ENCODE measurements around the gene CRELD2.

CRELD2 gene, protein sequence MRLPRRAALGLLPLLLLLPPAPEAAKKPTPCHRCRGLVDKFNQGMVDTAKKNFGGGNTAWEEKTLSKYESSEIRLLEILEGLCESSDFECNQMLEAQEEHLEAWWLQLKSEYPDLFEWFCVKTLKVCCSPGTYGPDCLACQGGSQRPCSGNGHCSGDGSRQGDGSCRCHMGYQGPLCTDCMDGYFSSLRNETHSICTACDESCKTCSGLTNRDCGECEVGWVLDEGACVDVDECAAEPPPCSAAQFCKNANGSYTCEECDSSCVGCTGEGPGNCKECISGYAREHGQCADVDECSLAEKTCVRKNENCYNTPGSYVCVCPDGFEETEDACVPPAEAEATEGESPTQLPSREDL

DNA sequence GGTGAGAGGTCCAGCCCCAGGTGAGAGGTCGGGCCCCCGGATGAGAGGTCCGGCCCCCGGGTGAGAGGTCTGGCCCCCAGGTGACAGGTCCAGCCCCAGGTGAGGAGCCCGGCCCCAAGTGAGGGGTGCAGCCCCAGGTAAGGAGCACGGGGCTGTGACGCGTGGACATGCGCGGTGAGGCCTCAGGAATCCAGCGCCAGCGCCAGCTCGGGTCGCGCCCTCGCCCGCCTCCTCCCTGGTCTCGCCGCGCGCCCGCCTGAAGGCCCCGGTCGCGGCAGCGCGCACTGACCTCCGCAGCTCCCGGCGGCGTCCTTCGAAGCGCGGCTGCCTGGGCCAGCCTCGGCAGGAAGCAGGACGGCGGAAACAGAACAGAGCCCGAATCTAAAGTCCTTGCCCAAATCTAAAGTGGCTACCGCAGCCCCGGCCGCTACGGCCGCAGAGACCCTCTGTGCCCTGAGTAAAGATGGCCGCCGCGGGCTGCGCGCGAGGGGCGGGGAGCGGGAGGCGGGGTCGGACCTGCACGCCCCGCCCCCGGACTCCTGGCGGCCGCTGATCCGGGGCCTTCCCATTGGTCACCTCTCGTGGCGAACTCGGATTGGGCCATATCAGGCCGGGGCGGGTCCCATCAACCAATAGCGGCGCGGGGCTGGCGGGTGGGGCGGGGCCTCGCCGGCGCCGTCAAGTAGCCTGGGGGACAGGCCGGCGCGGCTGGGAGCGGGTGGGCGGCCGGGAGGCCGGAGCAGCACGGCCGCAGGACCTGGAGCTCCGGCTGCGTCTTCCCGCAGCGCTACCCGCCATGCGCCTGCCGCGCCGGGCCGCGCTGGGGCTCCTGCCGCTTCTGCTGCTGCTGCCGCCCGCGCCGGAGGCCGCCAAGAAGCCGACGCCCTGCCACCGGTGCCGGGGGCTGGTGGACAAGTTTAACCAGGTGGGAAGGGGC lies at the start of gene CRELD2, which contains the start of gene ALG12:
Gene CRELD2 (plus strand): TSS at position 661 of the 937 bp plus-strand sequence. CDS start 136 bp downstream, at position 797.
Gene ALG12 (minus strand): TSS at position 465 of the 937 bp plus-strand sequence. CDS start 4,673 bp downstream, outside the sequence.
- DNase-seq (ENCODE audit: low read depth in 2 of 2): peak; percentile 96 to 97

DNA sequence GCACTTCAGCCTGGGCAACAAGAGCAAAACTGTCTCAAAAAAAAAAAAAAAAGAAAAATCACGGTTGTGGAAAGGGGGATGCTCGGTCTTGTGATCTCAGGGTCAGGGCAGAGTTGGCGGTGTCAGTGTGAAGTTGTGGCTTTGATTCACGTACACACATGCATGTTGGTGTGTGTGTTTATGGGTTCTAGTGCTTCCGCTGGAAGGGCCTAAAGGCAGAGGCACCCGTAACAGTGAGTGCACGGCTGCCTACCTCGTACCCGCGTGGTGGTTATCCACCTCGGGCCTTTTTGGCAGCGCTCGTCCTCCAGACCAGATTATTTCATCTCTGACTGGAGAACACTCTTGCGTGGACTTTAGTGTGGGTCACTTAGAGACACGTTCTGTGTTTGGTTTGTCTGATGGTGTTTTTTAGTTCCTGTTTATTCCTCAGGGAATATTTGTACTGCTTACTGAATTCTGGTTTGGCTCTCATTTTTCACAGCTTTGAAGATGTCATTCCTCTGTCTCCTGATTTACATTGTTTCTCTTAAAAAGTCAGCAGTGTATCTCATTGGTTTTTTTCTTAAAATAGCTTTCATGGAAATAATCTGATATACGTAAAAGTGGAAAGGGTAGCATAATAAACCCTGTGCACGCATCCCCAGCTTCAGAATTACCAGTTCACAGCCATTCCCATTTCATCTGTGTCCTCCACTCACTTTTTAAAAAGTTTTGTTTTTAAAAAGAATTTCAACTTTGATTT lies 49.2 kb upstream of the CRELD2 start:
- DNase-seq (ENCODE audit: low read depth in 2 of 2): no peak

DNA sequence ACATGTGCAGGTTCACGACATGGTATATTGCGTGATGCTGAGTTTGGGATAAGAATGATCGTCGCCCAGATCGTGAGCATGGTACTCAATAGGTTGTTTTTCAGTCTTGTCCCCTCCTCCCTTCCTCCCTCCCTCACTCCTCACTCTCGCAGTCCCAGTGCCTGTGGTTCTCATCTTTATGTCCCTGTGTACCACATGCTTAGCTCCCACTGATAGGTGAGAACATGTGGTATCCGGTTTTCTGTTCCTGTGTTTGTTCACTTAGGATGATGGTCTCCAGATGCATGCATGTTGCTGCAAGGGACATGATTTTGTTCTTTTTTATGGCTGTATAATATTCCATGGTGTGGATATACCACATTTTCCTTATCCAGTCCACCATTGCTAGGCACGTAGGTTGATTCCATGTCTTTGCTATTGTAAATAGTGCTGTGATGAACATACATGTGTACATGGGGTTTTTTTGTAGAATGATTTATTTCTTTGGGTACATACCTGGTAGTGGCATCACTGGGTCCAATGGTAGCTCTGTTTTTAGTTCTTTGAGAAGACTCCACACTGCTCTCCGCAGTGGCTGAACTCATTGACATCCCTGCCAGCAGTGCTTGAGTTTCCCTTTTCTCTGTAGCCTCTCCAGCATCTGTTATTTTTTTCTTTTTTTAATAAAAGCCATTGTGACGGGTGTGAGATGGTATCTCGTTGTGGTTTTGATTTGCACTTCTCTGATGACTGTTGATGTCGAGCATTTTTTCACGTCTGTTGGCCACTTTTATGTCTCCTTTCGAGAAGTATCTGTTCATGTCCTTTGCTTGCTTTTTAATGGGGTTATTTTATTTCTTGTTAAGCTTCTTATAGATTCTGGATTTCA lies 48.4 kb upstream of the CRELD2 start:
- DNase-seq (ENCODE audit: low read depth in 2 of 2): no peak

DNA sequence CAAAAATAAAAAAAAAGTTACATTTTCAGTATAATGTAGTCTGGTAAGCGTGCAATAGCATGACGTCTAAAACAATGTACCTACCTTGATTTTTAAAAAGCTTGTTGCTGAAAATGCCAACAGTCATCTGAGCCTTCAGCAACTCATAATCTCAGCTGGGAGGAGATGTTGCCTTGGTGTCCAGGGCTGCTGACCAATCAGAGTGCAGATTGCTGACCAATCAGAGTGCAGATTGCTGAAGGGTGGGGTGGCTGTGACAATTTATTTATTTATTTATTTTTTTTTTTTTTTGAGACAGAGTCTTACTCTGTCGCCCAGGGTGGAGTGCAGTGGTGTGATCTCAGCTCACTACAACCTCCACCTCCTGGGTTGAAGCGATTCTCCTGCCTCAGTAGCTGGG lies 47.0 kb upstream of the CRELD2 start:
- no peak for DNase-seq (ENCODE audit: low read depth in 2 of 2)

DNA sequence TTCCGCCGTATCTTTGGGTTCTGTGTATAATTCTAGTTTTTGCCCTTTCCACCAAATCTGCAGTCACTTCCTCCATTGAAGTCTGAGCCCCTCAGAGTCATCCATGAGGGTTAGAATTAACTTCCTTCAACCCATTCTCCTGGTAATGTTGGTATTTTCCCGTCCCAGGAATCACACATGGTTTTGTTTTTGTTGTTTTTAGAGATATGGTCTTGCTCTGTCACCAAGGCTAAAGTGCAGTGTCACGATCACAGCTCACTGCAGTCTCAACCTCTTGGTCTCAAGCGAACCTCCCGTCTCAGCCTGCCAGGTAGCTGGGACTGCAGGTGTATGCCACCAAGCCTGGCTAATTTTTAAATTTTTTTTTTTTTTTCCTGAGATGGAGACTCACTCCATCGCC lies 46.1 kb upstream of the CRELD2 start:
- DNase-seq (ENCODE audit: low read depth in 2 of 2): no peak

DNA sequence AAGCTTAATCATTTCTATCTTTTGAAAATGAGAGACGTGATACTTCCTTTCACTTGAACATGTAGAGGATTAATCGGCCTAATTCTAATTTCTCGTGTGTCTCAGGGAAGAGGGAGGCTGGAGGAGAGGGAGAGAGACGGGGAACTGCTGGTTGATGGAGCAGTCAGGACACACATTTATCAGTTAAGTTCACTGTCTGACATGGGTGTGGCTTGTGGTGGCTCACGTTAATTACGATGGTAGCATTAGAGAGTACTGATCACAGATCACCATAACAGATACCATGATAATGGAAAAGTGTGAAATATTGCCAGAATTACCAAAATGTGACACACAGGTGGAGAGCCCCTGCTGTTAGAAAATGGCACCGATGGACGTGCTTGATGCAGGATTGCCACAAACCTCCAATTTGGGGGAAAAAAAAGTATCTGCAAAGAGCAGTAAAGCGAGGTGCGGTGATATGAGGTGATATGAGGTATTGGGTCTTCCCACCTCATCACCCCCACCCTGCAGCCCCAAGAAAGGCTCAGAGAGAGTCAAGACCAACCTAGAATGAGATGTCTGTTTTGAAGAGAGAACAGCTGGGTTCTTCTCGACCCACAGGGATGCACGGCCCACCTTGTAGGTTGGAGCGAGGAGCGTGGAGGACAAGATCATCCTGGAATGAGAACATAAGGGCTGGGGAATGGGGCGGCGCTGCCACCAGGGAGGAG lies 45.0 kb upstream of the CRELD2 start:
- DNase-seq (ENCODE audit: low read depth in 2 of 2): no peak

DNA sequence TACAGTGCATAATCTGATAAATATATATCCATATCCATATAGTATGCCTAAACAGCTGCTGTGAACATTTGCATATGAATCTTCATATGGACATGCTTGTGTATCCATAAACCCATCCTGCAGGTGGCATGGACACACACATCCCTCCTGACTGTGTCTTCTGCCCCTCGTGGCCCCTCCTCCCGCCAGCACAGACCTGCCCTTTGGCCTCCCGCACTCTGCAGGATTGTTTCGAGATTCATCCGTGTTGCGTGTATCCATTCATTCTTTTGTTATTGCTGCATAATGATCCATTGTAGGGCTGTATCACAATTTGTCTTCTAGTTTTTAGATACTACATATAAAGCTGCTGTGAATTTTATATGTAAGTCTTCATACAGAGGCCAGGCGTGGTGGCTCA lies 40.8 kb upstream of the CRELD2 start:
- DNase-seq (ENCODE audit: low read depth in 2 of 2): no peak

DNA sequence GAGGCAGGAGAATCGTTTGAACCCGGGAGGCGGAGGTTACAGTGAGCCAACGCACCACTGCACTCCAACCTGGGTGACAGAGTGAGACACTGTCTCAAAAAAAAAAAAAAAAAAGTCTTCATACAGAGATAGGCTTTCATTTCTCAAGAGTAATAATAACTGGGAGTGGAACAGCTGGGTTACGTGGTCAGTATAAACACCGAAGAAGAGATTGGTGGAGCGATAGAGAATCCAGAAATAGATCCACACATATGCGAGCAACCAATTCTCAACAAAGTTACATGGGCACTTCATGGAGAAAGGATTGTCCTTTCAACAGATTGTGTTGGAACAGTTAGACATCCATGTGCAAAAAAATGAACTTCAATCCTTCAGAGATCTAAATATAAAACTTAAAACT lies 40.2 kb upstream of the CRELD2 start:
- no peak for DNase-seq (ENCODE audit: low read depth in 2 of 2)

DNA sequence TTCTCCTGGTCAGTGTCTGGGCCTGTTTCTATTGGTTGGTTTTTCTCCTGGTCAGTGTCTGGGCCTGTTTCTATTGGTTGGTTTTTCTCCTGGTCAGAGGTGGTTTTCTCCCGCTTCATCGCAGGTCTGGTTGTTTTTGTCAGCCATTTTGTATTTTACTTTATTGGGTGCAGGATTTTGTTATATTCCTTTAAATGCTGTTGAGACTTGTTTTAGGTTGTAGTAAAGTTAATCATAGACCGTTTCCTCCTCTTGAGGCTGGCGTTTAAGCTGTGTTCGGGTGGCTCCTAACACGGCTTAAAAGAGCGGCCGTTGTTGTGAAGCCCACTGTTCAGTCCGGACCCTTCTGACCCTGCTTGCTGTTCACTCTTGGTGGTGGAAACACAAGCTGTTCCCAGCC lies 38.6 kb upstream of the CRELD2 start:
- DNase-seq (ENCODE audit: low read depth in 2 of 2): no peak

DNA sequence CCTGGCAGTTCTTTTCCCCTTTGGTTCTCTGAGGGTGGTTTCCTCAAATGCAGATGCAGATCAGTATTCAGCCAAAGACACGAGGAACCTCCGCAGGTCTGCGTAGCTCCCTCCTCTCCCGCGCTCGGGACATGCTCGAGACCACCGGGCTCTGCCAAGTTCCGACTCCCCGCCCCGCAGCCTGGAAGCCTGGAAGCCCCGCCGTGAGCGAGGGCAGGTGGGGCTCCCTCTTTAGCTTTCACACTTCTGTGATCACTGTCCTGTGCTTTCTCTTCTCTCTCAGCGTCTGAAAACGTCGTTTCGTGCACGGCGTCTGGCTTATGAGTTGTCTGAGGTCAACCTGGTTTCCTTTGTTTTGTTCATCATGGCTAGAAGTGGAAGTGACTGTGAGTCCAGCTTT lies 38.2 kb upstream of the CRELD2 start:
- DNase-seq (ENCODE audit: low read depth in 2 of 2): no peak

DNA sequence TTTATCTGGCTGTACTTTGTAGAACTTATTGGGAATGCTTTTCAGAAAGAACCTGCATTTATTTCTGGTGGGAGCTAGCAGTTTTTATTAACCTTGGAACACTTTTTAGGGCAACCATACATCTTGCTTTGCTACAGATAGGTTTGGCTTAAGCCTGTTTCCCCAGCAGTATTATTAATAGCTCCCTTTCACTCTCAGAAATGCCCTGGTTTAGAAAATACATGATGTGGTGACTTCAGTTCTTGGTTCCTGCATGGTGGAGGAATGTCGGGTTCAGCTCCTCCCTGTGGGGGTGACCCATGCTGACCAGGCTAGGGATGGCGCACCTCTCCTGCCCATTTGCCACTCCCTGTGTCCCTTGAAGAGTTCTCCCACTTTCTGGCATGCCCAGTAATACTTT lies 36.6 kb upstream of the CRELD2 start:
- DNase-seq (ENCODE audit: low read depth in 2 of 2): no peak

DNA sequence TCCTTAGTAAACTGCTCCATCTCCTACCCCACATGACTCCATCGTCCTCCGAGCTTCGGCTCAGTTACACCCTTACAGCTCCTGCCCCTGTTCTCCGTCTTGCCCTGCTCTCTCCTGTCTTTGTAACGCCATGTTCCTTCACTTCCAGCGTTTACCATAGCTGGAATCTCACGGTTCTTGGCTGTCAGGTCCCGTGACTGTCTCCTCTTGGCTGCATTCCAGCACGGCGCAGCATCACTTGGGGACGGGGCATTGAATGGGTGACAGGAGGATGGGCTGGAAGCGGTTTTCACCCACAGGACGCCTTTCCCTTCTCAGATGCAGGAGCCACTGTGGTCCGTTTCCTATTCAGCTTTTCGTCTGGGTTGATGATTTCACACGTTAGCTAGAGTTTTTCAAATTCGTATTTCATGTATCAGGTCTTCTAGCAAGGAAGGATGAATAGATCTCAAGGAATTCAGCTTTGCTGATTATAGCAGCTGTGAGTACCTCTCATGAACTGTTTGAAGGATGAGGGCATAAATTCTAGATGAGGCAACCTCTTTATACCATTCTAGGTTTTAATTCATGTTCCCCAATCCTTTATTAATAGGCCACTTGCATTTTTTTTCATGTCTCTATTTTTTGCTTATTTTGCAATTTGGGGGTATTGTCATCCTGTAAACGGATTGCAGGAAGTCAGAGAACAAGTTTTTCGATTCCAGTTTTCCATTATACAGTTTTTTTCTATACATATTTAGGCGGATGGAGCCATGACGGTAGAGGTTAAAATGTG lies 35.7 kb upstream of the CRELD2 start:
- DNase-seq (ENCODE audit: low read depth in 2 of 2): no peak

DNA sequence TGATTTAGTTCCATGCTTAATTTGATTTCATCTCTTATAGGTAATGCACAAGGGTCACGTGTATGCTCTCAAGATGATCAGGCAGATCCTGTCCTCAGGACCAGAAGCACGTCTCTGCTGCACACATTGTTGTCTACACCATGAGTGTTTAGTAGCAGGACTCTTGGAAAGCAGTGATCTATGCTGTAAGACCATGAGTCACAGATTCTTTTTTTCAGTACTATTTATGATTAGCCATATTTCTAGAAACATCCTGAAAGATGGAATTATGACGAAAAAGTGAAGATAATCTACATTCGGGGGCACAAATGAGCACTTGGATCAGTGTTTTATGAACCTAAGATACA lies 35.2 kb upstream of the CRELD2 start:
- no peak for DNase-seq (ENCODE audit: low read depth in 2 of 2)

DNA sequence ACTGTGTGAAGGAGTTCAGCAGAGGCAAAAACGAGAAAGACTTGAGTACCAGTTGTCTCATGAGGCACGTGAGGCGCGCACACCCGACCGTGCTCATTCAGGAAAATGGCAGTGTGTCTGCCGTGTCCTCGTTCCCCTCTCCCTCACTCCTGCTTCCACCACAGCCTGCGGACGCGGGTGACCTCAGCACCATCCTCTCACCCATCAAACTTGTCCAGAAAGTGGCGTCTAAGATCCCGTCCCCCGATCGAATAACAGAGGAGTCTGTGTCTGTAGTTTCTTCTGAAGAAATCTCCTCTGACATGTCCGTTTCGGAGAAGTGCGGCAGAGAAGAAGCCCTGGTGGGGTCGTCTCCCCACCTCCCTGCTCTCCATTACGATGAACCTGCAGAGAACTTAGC lies 34.4 kb upstream of the CRELD2 start:
- DNase-seq (ENCODE audit: low read depth in 2 of 2): no peak

DNA sequence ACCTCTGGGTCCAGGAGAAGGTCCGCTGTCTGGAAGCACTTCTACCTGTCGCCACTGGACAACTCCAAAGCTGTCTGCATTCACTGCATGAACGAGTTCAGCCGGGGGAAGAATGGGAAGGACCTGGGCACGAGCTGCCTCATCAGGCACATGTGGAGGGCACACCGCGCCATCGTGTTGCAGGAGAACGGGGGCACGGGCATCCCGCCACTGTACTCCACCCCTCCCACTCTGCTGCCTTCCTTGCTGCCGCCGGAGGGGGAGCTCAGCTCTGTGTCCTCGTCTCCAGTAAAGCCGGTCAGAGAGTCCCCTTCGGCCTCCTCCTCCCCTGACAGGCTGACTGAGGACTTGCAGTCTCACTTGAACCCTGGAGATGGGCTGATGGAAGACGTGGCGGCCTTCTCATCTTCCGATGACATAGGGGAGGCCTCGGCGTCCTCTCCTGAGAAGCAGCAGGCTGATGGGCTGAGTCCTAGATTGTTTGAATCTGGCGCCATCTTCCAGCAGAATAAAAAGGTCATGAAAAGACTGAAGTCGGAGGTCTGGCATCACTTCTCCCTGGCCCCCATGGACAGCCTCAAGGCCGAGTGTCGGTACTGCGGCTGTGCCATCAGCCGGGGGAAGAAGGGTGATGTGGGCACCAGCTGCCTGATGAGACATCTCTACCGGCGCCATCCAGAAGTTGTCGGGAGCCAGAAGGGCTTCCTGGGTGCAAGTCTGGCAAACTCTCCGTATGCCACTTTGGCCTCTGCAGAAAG lies 33.8 kb upstream of the CRELD2 start:
- no peak for DNase-seq (ENCODE audit: low read depth in 2 of 2)

DNA sequence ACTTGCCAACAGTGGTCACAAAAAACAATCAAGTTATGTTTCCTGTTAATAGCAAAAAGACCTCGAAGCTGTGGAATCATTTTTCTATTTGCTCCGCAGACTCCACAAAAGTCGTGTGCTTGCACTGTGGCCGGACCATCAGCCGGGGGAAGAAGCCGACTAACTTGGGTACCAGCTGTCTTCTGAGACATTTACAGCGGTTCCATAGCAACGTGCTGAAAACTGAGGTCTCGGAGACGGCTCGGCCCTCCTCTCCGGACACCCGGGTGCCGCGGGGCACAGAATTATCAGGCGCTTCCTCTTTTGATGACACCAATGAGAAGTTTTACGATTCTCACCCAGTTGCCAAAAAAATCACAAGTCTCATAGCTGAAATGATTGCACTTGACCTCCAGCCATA lies 33.2 kb upstream of the CRELD2 start:
- no peak for DNase-seq (ENCODE audit: low read depth in 2 of 2)

DNA sequence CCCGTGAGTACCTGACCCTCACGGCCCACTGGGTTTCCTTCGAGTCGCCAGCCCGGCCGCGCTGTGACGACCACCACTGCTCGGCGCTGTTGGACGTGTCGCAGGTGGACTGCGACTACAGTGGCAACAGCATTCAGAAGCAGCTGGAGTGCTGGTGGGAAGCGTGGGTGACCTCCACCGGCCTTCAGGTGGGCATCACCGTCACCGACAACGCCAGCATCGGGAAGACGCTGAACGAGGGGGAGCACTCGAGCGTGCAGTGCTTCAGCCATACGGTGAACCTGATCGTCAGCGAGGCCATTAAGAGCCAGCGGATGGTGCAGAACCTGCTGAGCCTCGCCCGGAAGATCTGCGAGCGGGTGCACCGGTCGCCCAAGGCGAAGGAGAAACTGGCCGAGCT lies 32.6 kb upstream of the CRELD2 start:
- no peak for DNase-seq (ENCODE audit: low read depth in 2 of 2)

DNA sequence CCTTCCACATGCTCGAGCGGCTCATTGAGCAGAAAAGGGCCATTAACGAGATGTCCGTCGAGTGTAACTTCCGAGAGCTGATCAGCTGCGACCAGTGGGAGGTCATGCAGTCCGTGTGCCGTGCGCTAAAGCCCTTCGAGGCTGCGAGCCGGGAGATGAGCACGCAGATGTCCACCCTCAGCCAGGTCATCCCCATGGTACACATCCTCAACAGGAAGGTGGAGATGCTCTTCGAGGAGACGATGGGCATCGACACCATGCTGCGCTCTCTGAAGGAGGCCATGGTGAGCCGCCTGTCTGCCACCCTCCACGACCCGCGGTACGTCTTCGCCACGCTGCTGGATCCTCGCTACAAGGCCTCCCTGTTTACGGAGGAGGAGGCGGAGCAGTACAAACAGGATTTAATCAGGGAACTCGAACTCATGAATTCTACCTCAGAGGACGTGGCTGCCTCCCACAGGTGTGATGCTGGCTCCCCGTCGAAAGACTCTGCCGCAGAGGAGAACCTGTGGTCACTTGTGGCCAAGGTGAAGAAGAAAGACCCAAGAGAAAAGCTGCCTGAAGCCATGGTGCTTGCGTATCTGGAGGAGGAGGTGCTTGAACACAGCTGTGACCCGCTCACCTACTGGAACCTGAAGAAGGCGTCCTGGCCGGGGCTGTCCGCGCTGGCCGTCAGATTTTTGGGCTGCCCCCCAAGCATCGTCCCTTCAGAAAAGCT lies 31.9 kb upstream of the CRELD2 start:
- no peak for DNase-seq (ENCODE audit: low read depth in 2 of 2)
